ENCODE measurements around the gene KLC3.
A peak's percentile ranks its signal among the peaks of the same experiment; 100 is the strongest.

Gene KLC3

DNA sequence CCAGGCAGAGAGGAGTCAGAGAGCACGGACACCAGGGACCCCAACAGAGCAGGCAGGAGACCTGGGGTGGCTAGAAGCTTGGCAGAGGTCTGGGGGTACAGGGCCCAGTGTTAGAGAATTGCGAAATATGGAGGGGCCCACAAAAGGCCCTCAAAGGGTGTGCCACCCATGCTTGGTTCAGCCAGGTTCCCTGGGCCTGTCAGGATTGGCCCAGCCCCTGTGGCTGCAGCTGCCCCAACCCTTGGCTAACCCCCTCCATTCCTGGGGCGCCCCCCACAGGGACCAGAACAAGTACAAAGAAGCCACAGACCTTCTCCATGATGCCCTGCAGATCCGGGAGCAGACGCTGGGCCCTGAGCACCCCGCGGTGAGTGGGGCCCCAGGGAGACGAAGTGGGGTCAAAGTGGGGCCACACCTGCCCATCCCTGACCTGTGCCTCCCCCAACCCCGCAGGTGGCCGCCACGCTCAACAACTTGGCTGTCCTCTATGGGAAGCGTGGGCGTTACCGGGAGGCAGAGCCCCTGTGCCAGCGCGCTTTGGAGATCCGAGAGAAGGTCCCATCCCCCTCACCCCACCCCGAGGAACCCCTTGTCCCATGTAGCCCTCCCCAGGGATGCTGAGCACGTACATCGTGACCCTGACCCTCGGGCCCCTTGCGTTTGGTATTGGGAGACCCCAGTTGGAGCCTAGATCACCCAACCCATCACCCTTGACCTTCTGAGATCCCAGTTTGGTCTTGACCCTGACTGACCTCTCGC is 8.0 kb downstream of the KLC3 start:
- Mint-ChIP-seq H3K27ac (no peak overlapping the region), H3K27me3 (peaks cover 17 to 23% of the 10 kb centered on the region in 2 donors), H3K9me3 (no peaks in the 10 kb centered on the region), H3K4me3 (no peak overlapping the region), H3K4me1 (no peaks in the 10 kb centered on the region), H3K36me3 (peaks cover 24 to 36% of the 10 kb centered on the region in 2 donors)
- DNase-seq (no peak), ATAC-seq (replicated peaks) (no peak)

DNA sequence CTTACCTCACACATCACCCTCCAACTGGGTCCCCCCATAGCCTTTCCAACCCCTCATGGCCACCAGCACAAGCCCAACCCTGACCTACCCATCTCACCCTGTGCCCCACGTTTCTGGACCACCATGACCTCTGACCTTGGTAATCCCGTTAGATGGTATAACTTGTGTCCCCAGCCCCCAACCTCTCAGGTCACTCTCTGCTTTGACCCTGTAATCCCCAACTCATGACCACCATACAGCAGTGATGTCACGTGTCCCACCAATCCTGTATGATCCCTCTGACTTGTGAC is 8.5 kb downstream of the KLC3 start:
- Mint-ChIP-seq H3K27ac (no peak overlapping the region), H3K4me1 (no peaks in the 10 kb centered on the region), H3K9me3 (no peaks in the 10 kb centered on the region), H3K27me3 (peaks cover 17 to 23% of the 10 kb centered on the region in 2 donors), H3K36me3 (peaks cover 29 to 39% of the 10 kb centered on the region in 2 donors), H3K4me3 (no peak overlapping the region)
- DNase-seq (no peak), ATAC-seq (replicated peaks) (no peak)

DNA sequence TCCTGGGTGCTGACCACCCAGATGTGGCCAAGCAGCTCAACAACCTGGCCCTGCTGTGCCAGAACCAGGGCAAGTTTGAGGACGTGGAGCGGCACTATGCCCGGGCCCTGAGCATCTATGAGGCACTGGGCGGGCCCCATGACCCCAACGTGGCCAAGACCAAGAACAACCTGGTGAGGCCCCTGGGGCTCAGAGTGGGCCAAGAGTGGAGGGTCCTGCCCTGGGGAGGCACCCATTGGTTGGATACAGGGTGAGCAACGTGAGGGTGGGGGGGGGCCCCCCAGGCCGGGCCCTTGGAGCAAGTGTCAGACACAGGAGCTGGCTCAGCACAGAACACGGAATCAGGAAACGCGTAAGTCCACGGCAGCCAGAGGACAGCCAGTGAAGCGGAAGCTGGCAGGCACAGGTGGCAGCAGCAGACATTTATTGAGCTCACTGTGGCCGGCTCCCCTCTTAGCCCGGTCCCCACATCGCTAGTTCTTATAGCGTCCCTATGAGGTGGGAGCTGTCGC is 8.9 kb downstream of the KLC3 start:
- ATAC-seq (replicated peaks) (no peak), DNase-seq (no peak)
- Mint-ChIP-seq H3K27me3 (peaks cover 14 to 23% of the 10 kb centered on the region in 2 donors), H3K4me1 (no peaks in the 10 kb centered on the region), H3K36me3 (peaks cover 33 to 43% of the 10 kb centered on the region in 2 donors), H3K9me3 (no peaks in the 10 kb centered on the region), H3K4me3 (no peak overlapping the region), H3K27ac (no peak overlapping the region)

DNA sequence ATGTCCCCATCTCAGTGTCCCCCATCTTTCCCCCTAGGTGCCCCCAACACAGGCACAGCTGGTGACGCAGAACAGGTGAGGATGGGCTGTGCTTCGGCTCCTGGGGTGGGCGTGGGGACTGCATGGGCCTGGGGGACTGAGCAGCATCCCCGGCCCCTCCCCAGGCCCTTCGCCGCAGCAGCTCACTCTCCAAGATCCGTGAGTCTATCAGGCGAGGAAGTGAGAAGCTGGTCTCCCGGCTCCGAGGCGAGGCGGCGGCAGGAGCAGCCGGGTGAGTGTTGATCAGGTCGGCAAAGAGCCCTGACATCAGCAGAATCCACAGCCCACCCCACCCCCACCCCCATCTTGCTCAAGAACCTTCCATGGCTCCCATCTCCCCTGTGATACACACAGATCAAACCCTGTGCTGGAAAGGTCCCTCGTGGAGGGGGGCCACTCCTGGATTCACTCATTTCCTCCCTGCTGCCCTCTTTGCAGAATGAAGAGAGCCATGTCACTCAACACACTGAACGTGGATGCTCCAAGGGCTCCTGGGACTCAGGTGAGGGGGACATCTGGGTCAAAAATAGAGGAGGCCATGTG is 10.0 kb downstream of the KLC3 start:
- peaks cover 39 to 48% of the 10 kb centered on the region in 2 donors for H3K36me3 Mint-ChIP-seq
- no peaks in the 10 kb centered on the region for H3K9me3 Mint-ChIP-seq
- no peak overlapping the region for H3K27ac Mint-ChIP-seq

DNA sequence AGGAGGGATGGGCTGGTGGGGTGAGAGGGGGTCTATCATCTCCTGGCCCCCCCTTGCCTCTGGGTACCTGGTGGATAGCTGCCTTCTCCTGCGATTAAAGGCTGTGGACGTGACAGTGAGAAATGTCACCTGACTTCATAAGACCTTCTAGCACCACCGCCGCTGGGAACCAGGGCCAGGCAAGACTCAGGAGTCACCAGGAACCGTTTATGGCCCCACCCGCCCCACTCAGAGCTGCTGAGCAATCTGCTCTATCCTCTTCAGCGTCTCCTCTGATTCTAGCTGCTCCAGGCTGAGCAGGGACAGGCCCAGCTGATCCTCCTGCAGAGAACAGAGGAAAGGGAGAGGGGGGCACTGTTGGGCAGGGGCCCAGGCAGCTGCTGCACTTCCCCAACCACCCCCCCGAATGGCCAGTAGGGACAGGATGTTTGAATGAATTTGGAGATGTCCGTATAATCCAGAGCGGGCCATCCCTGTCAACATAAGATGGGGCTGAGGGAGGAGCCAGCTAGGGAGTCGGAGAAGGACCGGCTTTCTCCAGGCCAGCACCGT is 10.9 kb downstream of the KLC3 start:
- Mint-ChIP-seq H3K27ac (no peak overlapping the region), H3K36me3 (peaks cover 47 to 57% of the 10 kb centered on the region in 2 donors), H3K4me3 (no peak overlapping the region), H3K9me3 (no peaks in the 10 kb centered on the region), H3K4me1 (no peaks in the 10 kb centered on the region), H3K27me3 (peaks cover 0 to 6% of the 10 kb centered on the region in 2 donors)
- DNase-seq (no peak), ATAC-seq (replicated peaks) (no peak)

More for the DNA sequence above, 10.0 kb downstream of the KLC3 start:
- no peaks in the 10 kb centered on the region for H3K4me1 Mint-ChIP-seq
- ATAC-seq (replicated peaks) (no peak), DNase-seq (no peak)
- H3K27me3 Mint-ChIP-seq, result peaks cover 7 to 15% of the 10 kb centered on the region in 2 donors
- H3K4me3 Mint-ChIP-seq, result no peak overlapping the region

DNA sequence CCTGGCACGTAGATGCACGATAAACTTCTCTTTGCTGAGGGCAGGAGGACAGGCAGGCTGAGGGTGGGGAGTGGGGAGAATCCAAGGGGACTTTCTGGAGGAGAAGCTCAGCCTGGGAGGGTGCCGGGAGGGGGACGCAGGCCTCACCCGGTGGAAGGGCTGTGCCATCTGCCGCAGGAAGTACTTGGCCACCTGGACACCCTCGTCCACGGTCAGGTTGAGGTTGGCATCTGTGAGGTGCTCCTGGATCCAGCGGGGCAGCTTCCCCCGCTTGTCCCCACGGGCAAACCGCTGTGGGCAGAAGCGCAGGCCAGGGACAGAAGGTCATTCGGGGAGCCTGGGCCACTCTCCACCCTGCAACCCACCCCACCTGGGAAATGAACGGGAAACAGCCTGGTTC is 11.5 kb downstream of the KLC3 start:
- H3K36me3 Mint-ChIP-seq, result peaks cover 52 to 62% of the 10 kb centered on the region in 2 donors
- no peaks in the 10 kb centered on the region for H3K4me1 Mint-ChIP-seq
- H3K9me3 Mint-ChIP-seq, result no peaks in the 10 kb centered on the region
- DNase-seq (no peak), ATAC-seq (replicated peaks) (no peak)
- H3K4me3 Mint-ChIP-seq, result no peak overlapping the region
- H3K27me3 Mint-ChIP-seq, result peaks cover 0 to under 1% of the 10 kb centered on the region in 2 donors
- no peak overlapping the region for H3K27ac Mint-ChIP-seq

DNA sequence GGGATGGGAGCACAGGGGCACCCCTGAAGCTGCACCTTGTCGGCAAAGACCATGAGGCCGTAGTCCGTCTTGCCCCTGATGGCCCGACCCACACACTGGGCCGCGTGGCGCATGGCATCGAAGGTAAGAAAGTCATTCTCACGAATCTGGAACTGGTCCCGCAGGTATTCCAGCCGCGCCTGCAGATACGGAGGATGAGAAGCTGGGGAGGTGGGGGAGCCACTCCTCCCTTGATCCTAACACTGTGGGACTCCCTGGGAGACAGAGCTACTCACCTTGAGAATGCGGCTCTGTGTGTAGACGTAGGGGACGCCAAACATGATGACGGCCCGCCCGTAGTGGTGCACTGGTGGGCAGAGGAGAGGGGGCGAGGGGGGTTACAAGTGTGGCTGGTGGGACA is 11.9 kb downstream of the KLC3 start:
- H3K4me3 Mint-ChIP-seq, result no peak overlapping the region
- no peaks in the 10 kb centered on the region for H3K9me3 Mint-ChIP-seq
- no peaks in the 10 kb centered on the region for H3K4me1 Mint-ChIP-seq
- no peak overlapping the region for H3K27ac Mint-ChIP-seq
- DNase-seq (no peak), ATAC-seq (replicated peaks) (no peak)
- no peaks in the 10 kb centered on the region for H3K27me3 Mint-ChIP-seq
- H3K36me3 Mint-ChIP-seq, result peaks cover 55 to 67% of the 10 kb centered on the region in 2 donors

DNA sequence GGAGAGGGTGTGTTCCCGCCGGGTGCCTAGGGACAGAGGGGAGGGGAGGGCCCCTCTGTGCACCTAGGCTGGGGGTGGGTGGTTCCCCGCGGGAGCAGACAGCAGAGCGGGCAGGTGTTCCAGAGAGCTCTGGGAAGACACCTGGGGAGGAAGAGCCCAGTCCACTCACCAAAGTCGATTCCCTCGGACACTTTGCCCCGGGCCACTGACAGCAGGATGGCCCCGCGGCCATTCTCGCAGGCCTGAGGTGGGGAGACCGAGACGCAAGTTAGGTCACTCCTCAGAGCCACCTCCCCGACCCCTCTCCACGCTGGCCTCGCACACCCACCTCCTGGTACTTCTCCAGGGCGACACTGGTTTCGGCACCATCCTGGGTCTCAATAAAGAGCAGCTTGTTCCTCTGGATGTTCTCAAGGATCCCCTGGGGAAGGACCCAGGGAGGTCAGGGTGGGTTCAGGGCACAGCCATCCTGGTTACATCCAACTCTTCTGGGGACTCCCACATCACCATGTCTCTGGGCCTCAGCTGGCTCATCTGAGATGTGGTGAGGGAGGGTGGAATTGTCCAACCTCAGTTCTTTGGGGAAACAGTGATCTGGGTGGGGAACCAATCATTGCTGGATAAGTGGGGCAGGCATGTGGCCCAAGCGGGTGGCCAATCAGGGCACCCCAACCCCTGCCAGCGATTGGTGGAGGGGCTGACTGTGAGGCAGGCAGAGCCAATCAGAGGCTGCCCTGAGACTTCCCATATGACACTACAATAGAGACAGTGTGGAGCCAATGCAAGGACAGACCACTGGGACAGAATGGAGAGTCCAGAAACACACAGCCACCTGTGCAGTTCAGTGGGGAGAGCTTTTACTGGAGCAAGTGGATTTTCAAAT is 12.6 kb downstream of the KLC3 start:
- H3K4me1 Mint-ChIP-seq, result no peaks in the 10 kb centered on the region
- H3K27ac Mint-ChIP-seq, result no peak overlapping the region
- peak in 1 of 2 donors; percentile 29 for ATAC-seq (replicated peaks)
- no peaks in the 10 kb centered on the region for H3K9me3 Mint-ChIP-seq
- no peaks in the 10 kb centered on the region for H3K27me3 Mint-ChIP-seq
- H3K4me3 Mint-ChIP-seq, result no peak overlapping the region
- H3K36me3 Mint-ChIP-seq, result peaks cover 55 to 73% of the 10 kb centered on the region in 2 donors
- DNase-seq, result no peak

DNA sequence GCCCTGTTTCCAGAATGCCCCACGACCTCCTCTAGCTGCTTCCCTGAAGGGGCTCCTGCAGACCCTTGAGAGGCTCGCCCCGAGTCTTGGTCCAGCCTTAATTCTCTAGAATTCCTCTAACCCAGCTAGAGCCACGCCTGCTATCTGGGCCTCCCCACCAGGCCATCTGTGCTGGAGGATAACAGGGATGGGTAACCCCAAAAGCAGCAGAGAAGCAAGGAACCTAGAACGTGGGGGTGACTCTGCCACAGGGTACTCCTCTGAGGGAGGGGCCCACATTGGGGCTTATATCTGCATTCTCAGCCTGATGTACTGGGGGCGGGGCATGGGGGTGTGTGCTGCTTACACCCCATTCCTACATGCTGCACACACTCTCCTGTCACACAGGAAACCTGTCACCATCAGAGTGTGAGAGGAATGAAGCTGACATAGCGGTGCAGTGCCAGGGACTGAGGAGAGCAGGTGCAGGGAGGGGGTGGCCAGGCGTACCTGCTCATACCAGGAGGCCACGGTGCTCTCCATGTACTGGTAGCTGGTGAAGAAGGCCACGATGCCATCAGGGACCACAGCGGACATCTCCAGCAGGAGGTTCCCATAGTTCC is 13.8 kb downstream of the KLC3 start:
- Mint-ChIP-seq H3K27me3 (no peaks in the 10 kb centered on the region), H3K36me3 (peaks cover 64 to 79% of the 10 kb centered on the region in 2 donors), H3K27ac (no peak overlapping the region), H3K4me1 (no peaks in the 10 kb centered on the region), H3K9me3 (no peaks in the 10 kb centered on the region), H3K4me3 (no peak overlapping the region)
- DNase-seq (no peak), ATAC-seq (replicated peaks) (no peak)

DNA sequence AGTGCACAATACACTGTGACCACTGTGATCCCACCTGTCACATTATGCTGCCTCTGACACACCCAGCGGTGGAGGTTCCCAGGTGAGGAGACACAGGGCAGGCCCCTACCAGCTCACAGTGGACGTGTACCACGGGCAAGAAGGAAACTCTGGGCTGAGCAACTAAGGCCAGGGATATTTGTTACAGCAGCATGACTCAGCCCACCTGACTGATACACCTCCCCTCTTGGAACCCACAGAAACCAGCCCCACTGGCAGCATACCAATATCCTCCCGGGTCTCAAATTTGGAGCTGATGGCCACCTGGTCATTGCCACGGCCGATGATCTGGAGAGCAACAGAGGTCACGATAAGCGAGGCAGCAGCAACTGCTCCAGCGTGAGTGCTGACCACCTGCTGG is 14.9 kb downstream of the KLC3 start:
- H3K27ac Mint-ChIP-seq, result no peak overlapping the region
- H3K4me1 Mint-ChIP-seq, result no peaks in the 10 kb centered on the region
- no peaks in the 10 kb centered on the region for H3K9me3 Mint-ChIP-seq
- DNase-seq, result no peak
- H3K27me3 Mint-ChIP-seq, result no peaks in the 10 kb centered on the region
- ATAC-seq (replicated peaks), result no peak
- peaks cover 59 to 75% of the 10 kb centered on the region in 2 donors for H3K36me3 Mint-ChIP-seq
- no peak overlapping the region for H3K4me3 Mint-ChIP-seq

DNA sequence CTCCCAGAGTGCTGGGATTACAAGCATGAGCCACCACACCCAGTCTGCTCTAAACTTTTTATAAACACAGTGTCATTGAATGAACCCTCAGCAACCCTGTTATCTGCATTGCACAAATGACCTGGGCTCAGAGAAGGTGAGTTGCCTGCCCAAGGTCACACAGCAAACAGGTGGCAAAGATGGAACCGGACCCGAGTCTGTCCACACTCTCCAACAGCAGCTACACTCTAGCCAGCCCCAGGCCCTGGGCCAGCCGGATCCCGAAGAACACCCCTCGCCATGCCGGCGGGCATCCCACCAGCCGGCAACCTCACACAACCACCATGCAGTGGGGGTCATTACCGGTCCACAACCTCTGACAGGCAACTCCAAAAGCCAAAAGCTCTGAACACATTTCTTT is 15.4 kb downstream of the KLC3 start:
- Mint-ChIP-seq H3K36me3 (peaks cover 57 to 70% of the 10 kb centered on the region in 2 donors), H3K27me3 (no peaks in the 10 kb centered on the region), H3K27ac (no peak overlapping the region), H3K4me1 (no peaks in the 10 kb centered on the region), H3K9me3 (no peaks in the 10 kb centered on the region), H3K4me3 (no peak overlapping the region)
- ATAC-seq (replicated peaks) (no peak), DNase-seq (no peak)

DNA sequence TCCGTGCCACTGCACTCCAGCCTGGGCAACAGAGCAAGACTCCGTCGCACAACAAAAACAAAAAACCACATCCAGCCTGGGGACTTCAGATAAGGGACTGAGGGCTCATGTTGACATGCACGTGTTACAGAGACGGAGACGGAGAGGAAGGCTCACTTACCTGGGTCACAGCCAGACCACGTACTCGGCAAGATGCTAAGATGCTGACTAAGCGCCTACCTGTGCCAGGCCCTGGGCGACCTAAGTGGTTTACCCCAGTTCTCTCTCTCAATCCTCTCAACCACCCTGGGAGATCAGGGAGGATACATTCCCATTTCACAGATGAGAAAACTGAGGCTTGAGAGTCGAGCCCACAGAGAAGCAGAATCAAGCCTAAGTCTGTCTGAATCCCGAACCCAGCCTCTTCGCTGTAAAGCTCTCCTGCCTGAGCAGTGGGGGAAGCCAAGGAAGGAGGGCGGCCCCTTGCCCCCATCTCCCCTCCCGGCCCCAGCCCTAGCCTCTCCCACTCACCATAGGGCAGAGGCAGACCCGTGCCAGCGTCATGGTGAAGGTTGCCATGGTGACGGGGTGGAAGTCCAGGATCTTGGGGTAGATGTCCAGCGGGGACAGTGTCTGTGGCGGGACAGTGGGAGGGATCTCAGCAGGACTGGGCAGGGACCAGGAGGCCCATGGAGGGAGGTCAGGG is 16.4 kb downstream of the KLC3 start:
- no peaks in the 10 kb centered on the region for H3K4me1 Mint-ChIP-seq
- no peaks in the 10 kb centered on the region for H3K9me3 Mint-ChIP-seq
- peaks cover 62 to 74% of the 10 kb centered on the region in 2 donors for H3K36me3 Mint-ChIP-seq

DNA sequence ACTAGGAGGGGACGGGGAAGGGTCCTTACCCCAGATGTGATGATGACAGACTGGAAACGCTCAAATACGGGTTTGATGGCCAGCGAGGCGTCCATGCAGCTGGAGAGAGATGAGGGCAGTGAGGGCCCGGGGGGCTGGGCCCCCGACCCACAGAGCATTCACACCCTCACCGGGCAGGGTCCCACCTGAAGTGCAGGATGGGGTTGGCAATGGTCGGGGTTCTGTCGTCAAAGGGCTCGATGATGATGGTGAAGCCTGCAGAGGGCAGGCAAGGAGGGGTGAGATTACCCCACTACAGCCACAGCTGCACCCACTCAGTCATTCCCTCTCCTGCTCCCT is 16.9 kb downstream of the KLC3 start:
- no peak overlapping the region for H3K27ac Mint-ChIP-seq
- H3K36me3 Mint-ChIP-seq, result peaks cover 67 to 78% of the 10 kb centered on the region in 2 donors
- ATAC-seq (replicated peaks) (no peak), DNase-seq (no peak)
- H3K9me3 Mint-ChIP-seq, result no peaks in the 10 kb centered on the region
- no peaks in the 10 kb centered on the region for H3K4me1 Mint-ChIP-seq
- no peaks in the 10 kb centered on the region for H3K27me3 Mint-ChIP-seq
- H3K4me3 Mint-ChIP-seq, result no peak overlapping the region

More for the DNA sequence above, 16.4 kb downstream of the KLC3 start:
- H3K27ac Mint-ChIP-seq, result no peak overlapping the region
- no peaks in the 10 kb centered on the region for H3K27me3 Mint-ChIP-seq
- ATAC-seq (replicated peaks) (no peak), DNase-seq (no peak)
- no peak overlapping the region for H3K4me3 Mint-ChIP-seq
